Gastrocnemius medialis (tissue), 4 donors: ENCODE measurements around the gene GTPBP8.

Experiments
- POLR2A ChIP-seq, 2 donors: fragments of 450-650 bp; IDR thresholded peaks; one replicate each; pipeline ENCODE4 v1.6.1; 2017; ENCODE audit warnings: antibody characterized with exemption in 2 of 2, mild to moderate bottlenecking in 2 of 2, moderate library complexity in 2 of 2
- TF ChIP-seq, protein P1 (sequence below), 5 experiments: fragments of 450-650 bp in 3 of 5; fragments of 200-600 bp in 2 of 5; sonication (generic) in 2 of 5; IDR thresholded peaks in 4 of 5; conservative IDR thresholded peaks in 1 of 5; 1 replicate in 4 of 5; 2 replicates in 1 of 5; pipeline ENCODE4 v1.5.1; 2016 to 2019; ENCODE audit warnings: antibody characterized with exemption in 5 of 5, mild to moderate bottlenecking in 3 of 5, moderate library complexity in 3 of 5

DNA sequence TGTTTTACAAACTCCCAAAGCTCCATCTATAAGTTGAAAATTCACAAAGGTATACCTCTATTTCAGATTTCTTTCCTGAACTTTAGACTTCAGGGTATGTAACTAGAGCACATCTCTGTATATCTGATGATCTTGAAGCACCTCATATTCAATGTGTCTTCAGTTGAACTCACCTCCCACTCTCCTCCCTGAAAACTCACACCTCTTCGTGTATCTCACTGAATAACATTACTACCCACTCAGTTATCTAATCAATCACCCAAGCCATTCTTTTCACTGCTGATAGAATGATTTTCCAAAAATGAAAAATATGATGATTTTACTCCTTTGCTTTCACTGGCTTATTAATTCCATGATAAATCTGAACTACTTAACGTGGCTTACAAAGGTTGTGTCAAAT, 52.9 kb downstream of the GTPBP8 start:
- TF ChIP-seq, protein P1, sequence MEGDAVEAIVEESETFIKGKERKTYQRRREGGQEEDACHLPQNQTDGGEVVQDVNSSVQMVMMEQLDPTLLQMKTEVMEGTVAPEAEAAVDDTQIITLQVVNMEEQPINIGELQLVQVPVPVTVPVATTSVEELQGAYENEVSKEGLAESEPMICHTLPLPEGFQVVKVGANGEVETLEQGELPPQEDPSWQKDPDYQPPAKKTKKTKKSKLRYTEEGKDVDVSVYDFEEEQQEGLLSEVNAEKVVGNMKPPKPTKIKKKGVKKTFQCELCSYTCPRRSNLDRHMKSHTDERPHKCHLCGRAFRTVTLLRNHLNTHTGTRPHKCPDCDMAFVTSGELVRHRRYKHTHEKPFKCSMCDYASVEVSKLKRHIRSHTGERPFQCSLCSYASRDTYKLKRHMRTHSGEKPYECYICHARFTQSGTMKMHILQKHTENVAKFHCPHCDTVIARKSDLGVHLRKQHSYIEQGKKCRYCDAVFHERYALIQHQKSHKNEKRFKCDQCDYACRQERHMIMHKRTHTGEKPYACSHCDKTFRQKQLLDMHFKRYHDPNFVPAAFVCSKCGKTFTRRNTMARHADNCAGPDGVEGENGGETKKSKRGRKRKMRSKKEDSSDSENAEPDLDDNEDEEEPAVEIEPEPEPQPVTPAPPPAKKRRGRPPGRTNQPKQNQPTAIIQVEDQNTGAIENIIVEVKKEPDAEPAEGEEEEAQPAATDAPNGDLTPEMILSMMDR (IDR thresholded peaks at IDR 0.05 in 4 of 5, conservative IDR thresholded peaks at IDR 0.05 in 1 of 5) = no peak
- TF ChIP-seq POLR2A (IDR thresholded peaks at IDR 0.05) = no peak
